ENCODE data around the gene STK31. TPM values are rescaled to one million over a fixed set of nuclear protein-coding genes. Genes with fewer than 3 reads are reported as not detected.

The STK31 gene, protein sequence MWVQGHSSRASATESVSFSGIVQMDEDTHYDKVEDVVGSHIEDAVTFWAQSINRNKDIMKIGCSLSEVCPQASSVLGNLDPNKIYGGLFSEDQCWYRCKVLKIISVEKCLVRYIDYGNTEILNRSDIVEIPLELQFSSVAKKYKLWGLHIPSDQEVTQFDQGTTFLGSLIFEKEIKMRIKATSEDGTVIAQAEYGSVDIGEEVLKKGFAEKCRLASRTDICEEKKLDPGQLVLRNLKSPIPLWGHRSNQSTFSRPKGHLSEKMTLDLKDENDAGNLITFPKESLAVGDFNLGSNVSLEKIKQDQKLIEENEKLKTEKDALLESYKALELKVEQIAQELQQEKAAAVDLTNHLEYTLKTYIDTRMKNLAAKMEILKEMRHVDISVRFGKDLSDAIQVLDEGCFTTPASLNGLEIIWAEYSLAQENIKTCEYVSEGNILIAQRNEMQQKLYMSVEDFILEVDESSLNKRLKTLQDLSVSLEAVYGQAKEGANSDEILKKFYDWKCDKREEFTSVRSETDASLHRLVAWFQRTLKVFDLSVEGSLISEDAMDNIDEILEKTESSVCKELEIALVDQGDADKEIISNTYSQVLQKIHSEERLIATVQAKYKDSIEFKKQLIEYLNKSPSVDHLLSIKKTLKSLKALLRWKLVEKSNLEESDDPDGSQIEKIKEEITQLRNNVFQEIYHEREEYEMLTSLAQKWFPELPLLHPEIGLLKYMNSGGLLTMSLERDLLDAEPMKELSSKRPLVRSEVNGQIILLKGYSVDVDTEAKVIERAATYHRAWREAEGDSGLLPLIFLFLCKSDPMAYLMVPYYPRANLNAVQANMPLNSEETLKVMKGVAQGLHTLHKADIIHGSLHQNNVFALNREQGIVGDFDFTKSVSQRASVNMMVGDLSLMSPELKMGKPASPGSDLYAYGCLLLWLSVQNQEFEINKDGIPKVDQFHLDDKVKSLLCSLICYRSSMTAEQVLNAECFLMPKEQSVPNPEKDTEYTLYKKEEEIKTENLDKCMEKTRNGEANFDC
- polyA plus RNA-seq (2013), result 0.10 and 0.15 TPM in 2 replicates

DNA sequence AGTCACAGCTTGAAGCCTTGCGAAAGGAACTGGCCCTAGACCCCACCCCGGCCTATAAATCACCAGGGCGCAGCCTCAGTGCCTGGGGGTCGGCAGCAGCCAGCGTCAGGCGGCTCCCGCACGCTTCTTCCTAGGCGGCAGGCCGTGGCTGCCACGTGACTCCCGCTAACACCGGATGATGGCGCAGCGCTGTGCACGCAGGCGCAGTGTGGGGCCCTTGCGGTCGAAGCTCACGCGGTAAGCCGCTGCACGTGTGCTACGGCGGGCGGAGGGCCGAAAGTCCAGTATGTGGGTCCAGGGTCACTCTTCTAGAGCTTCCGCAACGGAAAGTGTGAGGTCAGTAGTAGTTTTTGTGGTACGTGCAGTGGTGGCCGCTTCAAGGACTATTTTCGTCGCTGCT, at the start of gene STK31:
Gene STK31 (plus strand): TSS at position 220 of the 400 bp plus-strand sequence. CDS start 67 bp downstream, at position 287.
- H3K14ac ChIP-seq (ENCODE audit: low read length), result no peak within 1 kb of the TSS
- no peak within 1 kb of the TSS for H4K8ac ChIP-seq (ENCODE audit: low read depth, low read length)
- H3K79me1 ChIP-seq (ENCODE audit: low read length), result no peaks in the 10 kb centered on the region
- no peaks in the 10 kb centered on the region for H3K4me1 ChIP-seq (ENCODE audit: control insufficient read depth in 1 of 2, insufficient read depth in 2 of 2, low read length in 2 of 2)
- WGBS (ENCODE audit: extremely low coverage, insufficient coverage, insufficient read length), result no CpG with 5 or more reads among the region's 33 CpGs
- no peaks in the 10 kb centered on the region for H3K9me3 ChIP-seq (ENCODE audit: insufficient read depth, low read depth, low read length)
- no peak for DNase-seq
- no peak within 1 kb of the TSS for H2BK5ac ChIP-seq (ENCODE audit: low read depth, low read length, poor library complexity)
- no peak within 1 kb of the TSS for H2AFZ ChIP-seq (ENCODE audit: insufficient read depth, low read length, poor library complexity)
- no peak within 1 kb of the TSS for H3K4me2 ChIP-seq (ENCODE audit: low read length)
- H3K4ac ChIP-seq (ENCODE audit: low read depth, low read length), result no peak within 1 kb of the TSS
- no peak within 1 kb of the TSS for H3K27ac ChIP-seq (ENCODE audit: low read depth, low read length)
- no peak within 1 kb of the TSS for H4K91ac ChIP-seq (ENCODE audit: low read depth, low read length)
- no peak within 1 kb of the TSS for H3K4me3 ChIP-seq (ENCODE audit: low read depth, low read length)
- H3K18ac ChIP-seq (ENCODE audit: low read length), result no peak within 1 kb of the TSS
- no peak within 1 kb of the TSS for H2BK120ac ChIP-seq (ENCODE audit: insufficient read depth, low read length, poor library complexity)
- no peak within 1 kb of the TSS for H3K9ac ChIP-seq (ENCODE audit: low read length)
- H3K36me3 ChIP-seq (ENCODE audit: control insufficient read depth in 1 of 2, insufficient read depth in 2 of 2, low read length in 2 of 2), result no peaks in the 10 kb centered on the region
- H3K27me3 ChIP-seq (ENCODE audit: insufficient read depth, low read length), result no peaks in the 10 kb centered on the region
- no peaks in the 10 kb centered on the region for H3K79me2 ChIP-seq (ENCODE audit: control insufficient read depth, insufficient read depth, low read length, poor library complexity)
- no peak within 1 kb of the TSS for H2AK5ac ChIP-seq (ENCODE audit: low read length)
- no peak within 1 kb of the TSS for H3K23ac ChIP-seq (ENCODE audit: low read length)
- no peak within 1 kb of the TSS for H4K12ac ChIP-seq (ENCODE audit: low read depth, low read length)
- H2BK12ac ChIP-seq (ENCODE audit: low read length), result no peak within 1 kb of the TSS

DNA sequence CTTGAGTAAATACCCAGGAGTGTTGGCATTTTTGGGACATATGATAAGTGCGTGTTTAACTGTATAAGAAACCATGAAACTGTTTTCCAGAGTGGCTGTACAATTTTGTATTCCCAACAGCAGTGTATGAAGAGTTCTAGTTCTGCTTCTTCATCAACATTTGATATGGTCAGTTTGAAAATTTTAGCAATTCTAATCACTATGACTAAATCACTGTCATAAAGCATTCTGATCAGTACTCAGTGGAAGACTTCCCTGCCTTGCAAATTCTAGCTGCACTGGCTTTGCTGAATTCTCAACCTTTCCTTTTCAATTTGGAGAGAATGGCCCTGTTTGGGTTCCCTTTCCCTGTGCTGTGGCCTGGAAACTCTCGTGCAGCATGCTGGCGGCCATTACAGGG, 48.6 kb upstream of the STK31 start:
- Histone ChIP-seq H3K4me3 (ENCODE audit: low read depth, low read length) (no peak overlapping the region), H2AFZ (ENCODE audit: insufficient read depth, low read length, poor library complexity) (no peak overlapping the region), H3K23ac (ENCODE audit: low read length) (peak overlapping the region; percentile 52), H3K9ac (ENCODE audit: low read length) (no peak overlapping the region), H2AK5ac (ENCODE audit: low read length) (no peak overlapping the region), H2BK120ac (ENCODE audit: insufficient read depth, low read length, poor library complexity) (no peak overlapping the region), H3K9me3 (ENCODE audit: insufficient read depth, low read depth, low read length) (peaks cover 6% of the 10 kb centered on the region), H3K27ac (ENCODE audit: low read depth, low read length) (no peak overlapping the region), H4K12ac (ENCODE audit: low read depth, low read length) (no peak overlapping the region), H2BK5ac (ENCODE audit: low read depth, low read length, poor library complexity) (no peak overlapping the region), H3K79me1 (ENCODE audit: low read length) (no peaks in the 10 kb centered on the region), H3K27me3 (ENCODE audit: insufficient read depth, low read length) (no peaks in the 10 kb centered on the region), H3K4me1 (ENCODE audit: control insufficient read depth in 1 of 2, insufficient read depth in 2 of 2, low read length in 2 of 2) (peaks cover 0 to 4% of the 10 kb centered on the region in 2 experiments), H4K8ac (ENCODE audit: low read depth, low read length) (no peak overlapping the region), H3K4me2 (ENCODE audit: low read length) (no peak overlapping the region), H4K91ac (ENCODE audit: low read depth, low read length) (no peak overlapping the region), H3K14ac (ENCODE audit: low read length) (no peak overlapping the region), H3K79me2 (ENCODE audit: control insufficient read depth, insufficient read depth, low read length, poor library complexity) (no peaks in the 10 kb centered on the region), H3K18ac (ENCODE audit: low read length) (no peak overlapping the region), H3K36me3 (ENCODE audit: control insufficient read depth in 1 of 2, insufficient read depth in 2 of 2, low read length in 2 of 2) (peaks cover 0 to 1% of the 10 kb centered on the region in 2 experiments), H3K4ac (ENCODE audit: low read depth, low read length) (no peak overlapping the region), H2BK12ac (ENCODE audit: low read length) (no peak overlapping the region)
- no peak for DNase-seq
- WGBS (ENCODE audit: extremely low coverage, insufficient coverage, insufficient read length), result no CpG with 5 or more reads among the region's 3 CpGs

DNA sequence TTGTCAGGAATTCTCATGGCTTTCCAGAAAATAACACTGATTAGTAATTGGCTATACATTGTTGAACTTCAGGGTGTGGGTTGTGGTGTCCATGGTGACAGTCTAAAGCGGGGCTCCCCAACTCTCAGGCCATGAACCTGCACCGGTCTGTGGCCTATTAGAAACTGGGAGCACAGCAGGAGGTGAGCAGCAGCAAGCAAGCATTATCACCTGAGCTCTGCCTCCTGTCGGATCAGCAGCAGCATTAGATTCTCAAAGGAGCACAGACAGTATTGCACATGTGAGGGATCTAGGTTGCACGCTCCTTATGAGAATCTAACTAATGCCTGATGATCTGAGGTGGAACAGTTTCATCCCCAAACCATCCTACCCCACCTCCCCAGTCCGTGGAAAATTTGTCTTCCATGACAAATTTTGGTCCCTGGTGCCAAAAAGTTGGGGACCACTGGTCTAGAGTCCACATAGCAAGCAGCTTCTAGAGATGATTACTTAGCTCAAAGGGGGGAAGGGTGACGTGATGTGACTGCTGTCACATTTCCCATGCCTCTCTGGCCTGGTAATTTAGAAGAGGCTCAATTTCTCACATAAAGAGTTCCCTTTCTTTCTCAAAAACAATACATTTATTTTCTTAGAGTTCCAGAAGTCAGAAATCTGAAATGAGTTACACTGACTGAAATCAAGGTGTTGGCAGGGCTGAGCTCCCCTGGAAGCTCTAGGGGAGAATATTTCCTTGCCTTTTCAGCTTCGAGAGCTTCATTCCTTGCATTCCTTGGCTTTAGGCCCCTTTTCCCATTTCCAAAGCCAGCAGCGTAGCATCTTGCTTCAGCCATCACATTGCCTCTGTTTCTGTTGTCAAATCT, 47.7 kb upstream of the STK31 start:
- H3K9me3 ChIP-seq (ENCODE audit: insufficient read depth, low read depth, low read length), result peaks cover 6% of the 10 kb centered on the region
- peaks cover 0 to 4% of the 10 kb centered on the region in 2 experiments for H3K4me1 ChIP-seq (ENCODE audit: control insufficient read depth in 1 of 2, insufficient read depth in 2 of 2, low read length in 2 of 2)
- no peak overlapping the region for H2BK120ac ChIP-seq (ENCODE audit: insufficient read depth, low read length, poor library complexity)
- H3K27ac ChIP-seq (ENCODE audit: low read depth, low read length), result no peak overlapping the region
- H3K27me3 ChIP-seq (ENCODE audit: insufficient read depth, low read length), result no peaks in the 10 kb centered on the region
- no peak for DNase-seq
- H3K36me3 ChIP-seq (ENCODE audit: control insufficient read depth in 1 of 2, insufficient read depth in 2 of 2, low read length in 2 of 2), result peaks cover 0 to 1% of the 10 kb centered on the region in 2 experiments
- H2BK12ac ChIP-seq (ENCODE audit: low read length), result no peak overlapping the region
- H3K4me3 ChIP-seq (ENCODE audit: low read depth, low read length), result no peak overlapping the region
- no peak overlapping the region for H3K23ac ChIP-seq (ENCODE audit: low read length)
- H2AFZ ChIP-seq (ENCODE audit: insufficient read depth, low read length, poor library complexity), result no peak overlapping the region
- no peak overlapping the region for H2AK5ac ChIP-seq (ENCODE audit: low read length)
- no peak overlapping the region for H4K91ac ChIP-seq (ENCODE audit: low read depth, low read length)
- H3K79me1 ChIP-seq (ENCODE audit: low read length), result no peaks in the 10 kb centered on the region
- no peak overlapping the region for H3K14ac ChIP-seq (ENCODE audit: low read length)
- no peak overlapping the region for H3K4me2 ChIP-seq (ENCODE audit: low read length)
- no peak overlapping the region for H3K4ac ChIP-seq (ENCODE audit: low read depth, low read length)
- no peak overlapping the region for H4K8ac ChIP-seq (ENCODE audit: low read depth, low read length)
- H4K12ac ChIP-seq (ENCODE audit: low read depth, low read length), result no peak overlapping the region
- no peak overlapping the region for H3K9ac ChIP-seq (ENCODE audit: low read length)
- WGBS (ENCODE audit: extremely low coverage, insufficient coverage, insufficient read length), result no CpG with 5 or more reads among the region's 8 CpGs
- no peak overlapping the region for H2BK5ac ChIP-seq (ENCODE audit: low read depth, low read length, poor library complexity)
- H3K18ac ChIP-seq (ENCODE audit: low read length), result no peak overlapping the region
- H3K79me2 ChIP-seq (ENCODE audit: control insufficient read depth, insufficient read depth, low read length, poor library complexity), result no peaks in the 10 kb centered on the region

DNA sequence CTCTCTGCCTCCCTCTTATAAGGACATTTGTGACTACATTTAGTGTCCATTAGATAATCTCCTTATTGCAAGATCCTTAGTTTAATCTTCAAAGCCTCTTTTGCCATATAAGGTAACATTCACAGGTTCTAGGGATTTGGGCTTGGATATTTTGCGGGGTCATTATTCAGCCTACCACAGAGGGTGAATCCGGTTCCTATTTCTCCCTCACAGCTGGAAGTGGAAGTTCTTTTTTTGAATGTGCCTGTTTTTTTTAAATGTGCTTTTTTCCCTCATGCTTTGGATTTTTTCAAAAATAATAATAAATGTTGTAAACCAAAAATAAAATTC, 47.1 kb upstream of the STK31 start:
- H4K8ac ChIP-seq (ENCODE audit: low read depth, low read length), result no peak overlapping the region
- H3K9ac ChIP-seq (ENCODE audit: low read length), result no peak overlapping the region
- WGBS (ENCODE audit: extremely low coverage, insufficient coverage, insufficient read length), result no CpG with 5 or more reads among the region's 2 CpGs
- no peak overlapping the region for H4K91ac ChIP-seq (ENCODE audit: low read depth, low read length)
- H2BK5ac ChIP-seq (ENCODE audit: low read depth, low read length, poor library complexity), result no peak overlapping the region
- H2AFZ ChIP-seq (ENCODE audit: insufficient read depth, low read length, poor library complexity), result no peak overlapping the region
- H3K27me3 ChIP-seq (ENCODE audit: insufficient read depth, low read length), result no peaks in the 10 kb centered on the region
- H2BK12ac ChIP-seq (ENCODE audit: low read length), result no peak overlapping the region
- no peak overlapping the region for H3K4me3 ChIP-seq (ENCODE audit: low read depth, low read length)
- H3K4me1 ChIP-seq (ENCODE audit: control insufficient read depth in 1 of 2, insufficient read depth in 2 of 2, low read length in 2 of 2), result peaks cover 0 to 4% of the 10 kb centered on the region in 2 experiments
- H3K27ac ChIP-seq (ENCODE audit: low read depth, low read length), result no peak overlapping the region
- peaks cover 2% of the 10 kb centered on the region for H3K9me3 ChIP-seq (ENCODE audit: insufficient read depth, low read depth, low read length)
- no peak overlapping the region for H2AK5ac ChIP-seq (ENCODE audit: low read length)
- H3K4ac ChIP-seq (ENCODE audit: low read depth, low read length), result no peak overlapping the region
- no peak overlapping the region for H4K12ac ChIP-seq (ENCODE audit: low read depth, low read length)
- no peak overlapping the region for H2BK120ac ChIP-seq (ENCODE audit: insufficient read depth, low read length, poor library complexity)
- no peak overlapping the region for H3K14ac ChIP-seq (ENCODE audit: low read length)
- no peak overlapping the region for H3K18ac ChIP-seq (ENCODE audit: low read length)
- no peak overlapping the region for H3K4me2 ChIP-seq (ENCODE audit: low read length)
- peaks cover 0 to 1% of the 10 kb centered on the region in 2 experiments for H3K36me3 ChIP-seq (ENCODE audit: control insufficient read depth in 1 of 2, insufficient read depth in 2 of 2, low read length in 2 of 2)
- no peak overlapping the region for H3K23ac ChIP-seq (ENCODE audit: low read length)
- no peaks in the 10 kb centered on the region for H3K79me2 ChIP-seq (ENCODE audit: control insufficient read depth, insufficient read depth, low read length, poor library complexity)
- no peaks in the 10 kb centered on the region for H3K79me1 ChIP-seq (ENCODE audit: low read length)
- DNase-seq, result no peak
